ENCODE measurements around the gene TCFL5.

GRCh38 chr20:62852841-62853240, 8.8 kb downstream of the TCFL5 start:
- TF ChIP-seq REST (IDR thresholded peaks at IDR 0.05; ENCODE audit: insufficient read depth in 1 of 2, low read depth in 2 of 2, low read length in 1 of 2) (no peak), SIN3A (IDR thresholded peaks at IDR 0.05; ENCODE audit: borderline replicate concordance, insufficient read depth, low read depth, low read length) (no peak), POLR2AphosphoS5 (IDR thresholded peaks at IDR 0.05; ENCODE audit: low read depth, low read length) (no peak)
